ENCODE measurements around the gene MAFG. TPM values are rescaled to one million over a fixed set of nuclear protein-coding genes. Genes with fewer than 3 reads are reported as not detected.

MAFG gene
- total and polyA plus RNA-seq, 2 of the 13 experiments (the other 11 are each of a cell fraction or from before 2014, with no cell fraction given), result 14.5 to 20.0 TPM

GRCh38 chr17:81909231-81909630 is 18.3 kb downstream of the MAFG start (continued):
- TF ChIP-seq TBX3 (IDR thresholded peaks at IDR 0.05; ENCODE audit: borderline replicate concordance), result no peak
- TF ChIP-seq FOXO1 (CRISPR knock-in tag; IDR thresholded peaks at IDR 0.05), result no peak; the same call in 1 of the 2 replicates
- TF ChIP-seq ZNF704 (CRISPR knock-in tag; IDR thresholded peaks at IDR 0.05; ENCODE audit: borderline replicate concordance), result 0 out of 2 replicates have a peak, but pooled peaks have one; percentile 62
- TF ChIP-seq MED1 (CRISPR knock-in tag; IDR thresholded peaks at IDR 0.05), result no peak
- TF ChIP-seq ZNF280B (CRISPR knock-in tag; IDR thresholded peaks at IDR 0.05; ENCODE audit: borderline replicate concordance), result 0 out of 2 replicates have a peak, but pooled peaks have one; percentile 14
- no peak for TF ChIP-seq ZNF883 (CRISPR knock-in tag; IDR thresholded peaks at IDR 0.05; ENCODE audit: not compliant biosample characterization)
- TF ChIP-seq NFKBIZ (CRISPR knock-in tag; IDR thresholded peaks at IDR 0.05), result no peak
- no peak for TF ChIP-seq TCF12 (IDR thresholded peaks at IDR 0.05)
- TF ChIP-seq TCF12 (CRISPR knock-in tag; IDR thresholded peaks at IDR 0.05), result no peak

- H3K9me3 ChIP-seq (ENCODE audit: low read length), result no peaks in the 10 kb centered on the region
- no TSS peak for BruUV-seq (replicated peaks)
- H3K27me3 ChIP-seq (ENCODE audit: control insufficient read depth in 1 of 2, insufficient read depth in 2 of 2, low read length in 2 of 2), result no peaks in the 10 kb centered on the region; a peak in 1 of 5 replicates
- peaks cover 53 to 76% of the 10 kb centered on the region in 2 experiments for H3K36me3 ChIP-seq (replicated peaks in 1 of 2; ENCODE audit: control insufficient read depth in 1 of 2, insufficient read depth in 2 of 2, low read length in 2 of 2)
- H4K20me1 ChIP-seq (ENCODE audit: insufficient read depth, low read length), result peaks cover 14% of the 10 kb centered on the region; the same call in 1 of the 2 replicates
- POLR2A ChIA-PET, result interaction anchor here (1.4 to 3.5 kb wide), 5 partner anchors 8 to 129 kb away, joined by 3 to 52 read pairs (median 8); partner anchors contain the start of genes ALYREF, ANAPC11, DCXR and MAFG
- TF ChIP-seq ZSCAN21 (CRISPR knock-in tag; IDR thresholded peaks at IDR 0.05; ENCODE audit: borderline replicate concordance) (no peak), ZNF383 (CRISPR knock-in tag; IDR thresholded peaks at IDR 0.05; ENCODE audit: borderline replicate concordance) (no peak), PHF20 (CRISPR knock-in tag; IDR thresholded peaks at IDR 0.05) (0 out of 2 replicates have a peak, but pooled peaks have one; percentile 24), IKZF5 (CRISPR knock-in tag; IDR thresholded peaks at IDR 0.05) (peak; percentile 9; the same call in 1 of the 2 replicates), GABPB1 (CRISPR knock-in tag; IDR thresholded peaks at IDR 0.05) (0 out of 2 replicates have a peak, but pooled peaks have one; percentile 6), SMAD9 (CRISPR knock-in tag; IDR thresholded peaks at IDR 0.05) (no peak), TMF1 (CRISPR knock-in tag; IDR thresholded peaks at IDR 0.05; ENCODE audit: low read depth) (no peak)
- intact Hi-C loops (cut with micrococcal nuclease; ENCODE audit: unreplicated experiment), result no loop called here
- ATAC-seq, result no peak
- in situ Hi-C loops (cut with HindIII; ENCODE audit: extremely low pct_ligation_motif_present, low pct_unique_long_range_greater_than_20kb), result no loop called here
- CTCF ChIA-PET (ENCODE audit: low intra/inter-chr PET ratio, low total read pairs), result no interaction called here
- peaks cover 38% of the 10 kb centered on the region for H3K4me1 ChIP-seq (ENCODE audit: insufficient read depth, low read length)
- FAIRE-seq, result no peak
- H3K4me3 ChIP-seq (replicated peaks in 1 of 3; ENCODE audit: insufficient read depth in 1 of 3, low read depth in 2 of 3, low read length in 3 of 3), result peak overlapping the region in 1 of 3 experiments; percentile 99; a peak in 1 of 6 replicates
- peak overlapping the region; percentile 99 for H3K27ac ChIP-seq (ENCODE audit: extremely low read length, insufficient read depth, low read length)
- peaks cover 33% of the 10 kb centered on the region for H3K79me2 ChIP-seq (ENCODE audit: insufficient read depth, low read length)
- no peak for DNase-seq (ENCODE audit: low spot score)
- WGBS (ENCODE audit: low lambda C conversion rate), result 94% methylated on average over 11 of the region's 11 CpGs
- H2AFZ ChIP-seq (ENCODE audit: low read length), result no peak overlapping the region
- H3K9ac ChIP-seq (ENCODE audit: insufficient read depth, low read depth, low read length), result peak overlapping the region; percentile 99; the same call in 1 of the 2 replicates
- H3K4me2 ChIP-seq (ENCODE audit: low read depth, low read length), result peak overlapping the region; percentile 99
Measured at GRCh38 chr17:81908793-81909192, 18.7 kb downstream of the MAFG start.

All from HepG2 (cell line).